ENCODE measurements around the gene HCN2. TPM values are rescaled to one million over a fixed set of nuclear protein-coding genes. Genes with fewer than 3 reads are reported as not detected.

The HCN2 gene
- total and polyA plus RNA-seq, 2 of the 8 experiments (the other 6 are each of a cell fraction or from before 2014, with no cell fraction given) = 1.0 to 4.0 TPM

- TF ChIP-seq CHD7 (IDR thresholded peaks at IDR 0.05; ENCODE audit: insufficient replicate concordance, low read length) (no peak), POU5F1 (IDR thresholded peaks at IDR 0.05; ENCODE audit: low read depth, low read length) (no peak)
Observed at GRCh38 chr19:651991-652390, 62.3 kb downstream of the HCN2 start (continued).
